Adrenal gland (tissue), 12 donors: Measurements from ENCODE around the gene XYLT1. TPM values are rescaled to one million over a fixed set of nuclear protein-coding genes. Genes with fewer than 3 reads are reported as not detected.

Experiments used
- DNase-seq, 7 donors: peaks; one replicate each; pipeline ENCODE4 v3.0.0-alpha.2; 2019 to 2020
- H3K27ac ChIP-seq, 5 donors: fragments of 200-600 bp; sonication (generic) in 4 of 5; 1 replicate in 3 of 5; 2 replicates in 2 of 5; pipeline versions ENCODE4 v1.5.1 to v1.8.0; 2016 to 2020; ENCODE audit warnings: mild to moderate bottlenecking in 1 of 5
- H3K27me3 ChIP-seq: fragments of 200-600 bp; 2 replicates; pipeline ENCODE4 v1.8.0; 2021
- H3K36me3 ChIP-seq, 2 donors: fragments of 200-600 bp; replicated peaks in 1 of 2; 1 replicate in 1 of 2; 2 replicates in 1 of 2; pipeline versions ENCODE4 v1.5.1 to v1.8.0; 2018 to 2022
- H3K4me1 ChIP-seq, 2 donors: fragments of 200-600 bp; replicated peaks in 1 of 2; 1 replicate in 1 of 2; 2 replicates in 1 of 2; pipeline versions ENCODE4 v1.5.1 to v1.8.0; 2018 to 2021
- H3K4me3 ChIP-seq, 4 donors: fragments of 200-600 bp; sonication (generic) in 3 of 4; one replicate each; pipeline ENCODE4 v1.5.1; 2016 to 2018
- H3K9me3 ChIP-seq, 3 donors: fragments of 200-600 bp; sonication (generic) in 1 of 3; replicated peaks in 1 of 3; 1 replicate in 2 of 3; 2 replicates in 1 of 3; pipeline versions ENCODE4 v1.5.1 to v1.8.0; 2016 to 2021
- CTCF ChIP-seq, 6 experiments: fragments of 450-650 bp in 4 of 6; fragments of 200-600 bp in 2 of 6; sonication (generic) in 1 of 6; IDR thresholded peaks; 1 replicate in 5 of 6; 2 replicates in 1 of 6; pipeline versions ENCODE4 v1.5.1 to v1.8.0; 2016 to 2021; ENCODE audit warnings: antibody characterized with exemption in 6 of 6, mild to moderate bottlenecking in 2 of 6, moderate library complexity in 1 of 6
- POLR2A ChIP-seq, 2 donors: fragments of 450-650 bp; IDR thresholded peaks; one replicate each; pipeline ENCODE4 v1.6.1; 2017; ENCODE audit warnings: antibody characterized with exemption in 2 of 2, mild to moderate bottlenecking in 2 of 2, moderate library complexity in 1 of 2
- WGBS, 4 donors: extraction: QIAGEN DNeasy Blood & Tissue Kit in 2 of 4; methylation state at CpG; one replicate each; pipeline versions ENCODE4 v1.1.5 to v1.1.7; 2013 to 2017; 5-methylcytosine and 5-hydroxymethylcytosine counted together
- intact Hi-C, 2 donors: fragments of 100-400 bp; cut with DNase I; formaldehyde crosslinking; loops; one replicate each; pipeline versions ENCODE4 v1.14.1 to v1.15.0; 2022 to 2023
- polyA plus RNA-seq, 3 donors: library from polyadenylated mRNA; stranded (reverse); fragments of 200-250 nt in 2 of 3; fragments of 350-450 nt in 1 of 3; fragmentation: Illumina TruSeq in 1 of 3; extraction: RNeasy Lipid Tissue Mini Kit (QIAGEN cat#74804) in 1 of 3; gene quantifications; one replicate each; pipeline ENCODE4 v1.2.3, GENCODE V29; 2013 to 2014
- total RNA-seq, 9 donors: library from RNA; depleted of rRNA in 4 of 9; stranded (reverse); fragments of >200 nt in 4 of 9; fragments of 120-200 nt in 1 of 9; fragmentation: NEBNext Ultra II Directional in 1 of 9; extraction: Animal tissue kit (Norgen Biotek cat#: 25700) in 1 of 9; gene quantifications; one replicate each; pipeline versions ENCODE4 v1.1.0 to v1.2.4, GENCODE V29; 2013 to 2023
- donor health status: healthy with polysubstance abuse.
- donor health status: Bipolar disorder and iron deficiency.
- donor health status: DM: yes; HTN: yes; CAD: no.
- donor health status: DM: no; HTN: no; CAD: no.
- donor health status: DM: no; HTN: no; CAD: no.
- donor health status: DM: yes; HTN: yes; CAD: no.

The XYLT1 gene
- total and polyA plus RNA-seq, 12 donors = 1.3 to 67.6 (median 16.8) TPM

GRCh38 chr16:17365211-17365541, 105.6 kb downstream of the XYLT1 start:
- DNase-seq = no peak
- H3K27me3 ChIP-seq = no peaks in the 10 kb centered on the region
- H3K4me1 ChIP-seq = peaks cover 20 to 65% of the 10 kb centered on the region in 2 donors
- intact Hi-C loops = no loop called here
- peak overlapping the region in 3 of 5 donors; percentile 20 to 41 (median 24) for H3K27ac ChIP-seq
- H3K9me3 ChIP-seq = no peaks in the 10 kb centered on the region
- 52 to 83% (median 57%) methylated on average over 3 to 4 of the region's 4 CpGs for WGBS, 4 donors
- H3K4me3 ChIP-seq = no peak overlapping the region
- TF ChIP-seq POLR2A (IDR thresholded peaks at IDR 0.05) (no peak), CTCF (IDR thresholded peaks at IDR 0.05) (no peak)
- no peaks in the 10 kb centered on the region for H3K36me3 ChIP-seq

GRCh38 chr16:17364319-17365210, 106.2 kb downstream of the XYLT1 start:
- DNase-seq = peak in 1 of 7 donors; percentile 46
- H3K4me1 ChIP-seq = peaks cover 18 to 65% of the 10 kb centered on the region in 2 donors

GRCh38 chr16:17362946-17363345, 107.8 kb downstream of the XYLT1 start:
- no peak for TF ChIP-seq POLR2A (IDR thresholded peaks at IDR 0.05)
- TF ChIP-seq CTCF (IDR thresholded peaks at IDR 0.05) = no peak
- no peaks in the 10 kb centered on the region for H3K36me3 ChIP-seq
- peak in 1 of 7 donors; percentile 41 for DNase-seq
- no peak overlapping the region for H3K4me3 ChIP-seq
- no peak overlapping the region for H3K27ac ChIP-seq
- intact Hi-C loops = no loop called here
- no peaks in the 10 kb centered on the region for H3K9me3 ChIP-seq
- peaks cover 18 to 65% of the 10 kb centered on the region in 2 donors for H3K4me1 ChIP-seq
- no peaks in the 10 kb centered on the region for H3K27me3 ChIP-seq
- WGBS, 4 donors = 68 to 90% (median 70%) methylated on average over 3 to 4 of the region's 4 CpGs

More at GRCh38 chr16:17364319-17365210, 106.2 kb downstream of the XYLT1 start:
- 52 to 70% (median 58%) methylated on average over 18 of the region's 18 CpGs for WGBS, 4 donors
- intact Hi-C loops = no loop called here
- Histone ChIP-seq H3K36me3 (no peaks in the 10 kb centered on the region), H3K27ac (peak overlapping the region in 2 of 5 donors; percentile 24 to 41), H3K27me3 (no peaks in the 10 kb centered on the region), H3K4me3 (no peak overlapping the region), H3K9me3 (no peaks in the 10 kb centered on the region)
- TF ChIP-seq CTCF (IDR thresholded peaks at IDR 0.05) (no peak), POLR2A (IDR thresholded peaks at IDR 0.05) (no peak)

GRCh38 chr16:17362183-17362582, 108.6 kb downstream of the XYLT1 start:
- H3K27ac ChIP-seq = no peak overlapping the region
- 94 to 96% (median 95%) methylated on average over 5 of the region's 5 CpGs for WGBS, 4 donors

More at GRCh38 chr16:17362183-17362582, 108.6 kb downstream of the XYLT1 start:
- DNase-seq = no peak
- intact Hi-C loops = no loop called here
- Histone ChIP-seq H3K4me3 (no peak overlapping the region), H3K4me1 (peaks cover 14 to 65% of the 10 kb centered on the region in 2 donors), H3K36me3 (no peaks in the 10 kb centered on the region), H3K9me3 (no peaks in the 10 kb centered on the region), H3K27me3 (no peaks in the 10 kb centered on the region)
- TF ChIP-seq CTCF (IDR thresholded peaks at IDR 0.05) (no peak), POLR2A (IDR thresholded peaks at IDR 0.05) (no peak)
